Endothelial cell (in vitro differentiated cells): ENCODE results near the gene SPATS2L. TPM values are rescaled to one million over a fixed set of nuclear protein-coding genes. Genes with fewer than 3 reads are reported as not detected.

Experiments
- DNase-seq: peaks from one replicate; pipeline ENCODE4 v3.0.0; 2021; ENCODE audit warnings: low spot score
- H3K27ac Mint-ChIP-seq: one replicate; pipeline ENCODE4 v1.8.0; 2021; ENCODE audit warnings: mixed read lengths, inconsistent platforms; ENCODE audit not compliant: unreplicated experiment
- H3K27me3 Mint-ChIP-seq: one replicate; pipeline ENCODE4 v1.8.0; 2021; ENCODE audit warnings: mild to moderate bottlenecking, moderate library complexity, mixed read lengths, inconsistent platforms; ENCODE audit not compliant: unreplicated experiment
- H3K36me3 Mint-ChIP-seq: one replicate; pipeline ENCODE4 v1.8.0; 2021; ENCODE audit warnings: mild to moderate bottlenecking, low read depth, mixed read lengths, inconsistent platforms; ENCODE audit not compliant: unreplicated experiment
- H3K4me1 Mint-ChIP-seq: one replicate; pipeline ENCODE4 v1.8.0; 2021; ENCODE audit warnings: mild to moderate bottlenecking, mixed read lengths, inconsistent platforms; ENCODE audit not compliant: unreplicated experiment
- H3K4me3 Mint-ChIP-seq: one replicate; pipeline ENCODE4 v1.8.0; 2021; ENCODE audit warnings: mild to moderate bottlenecking, mixed read lengths, inconsistent platforms; ENCODE audit not compliant: unreplicated experiment
- H3K9me3 Mint-ChIP-seq: one replicate; pipeline ENCODE4 v1.8.0; 2021; ENCODE audit warnings: mixed read lengths, inconsistent platforms; ENCODE audit not compliant: unreplicated experiment
- CTCF ChIP-seq: fragments of 200-600 bp; sonication (generic); IDR thresholded peaks from one replicate; pipeline ENCODE4 v1.5.0; 2021; ENCODE audit warnings: antibody characterized with exemption; ENCODE audit not compliant: unreplicated experiment
- total RNA-seq: library from RNA; stranded (reverse); fragmentation: NEBNext Ultra II Directional; extraction: Animal tissue kit (Norgen Biotek cat#: 25700); gene quantifications from one replicate; pipeline ENCODE4 v1.2.1, GENCODE V29; 2021; ENCODE audit not compliant: unreplicated experiment

The SPATS2L gene
- total RNA-seq, 1 donor from 2014 or later: 72.9 TPM

- no peaks in the 10 kb centered on the region for H3K27me3 Mint-ChIP-seq
- no peaks in the 10 kb centered on the region for H3K9me3 Mint-ChIP-seq
- TF ChIP-seq CTCF: no peak
- H3K4me3 Mint-ChIP-seq: no peak overlapping the region
- H3K4me1 Mint-ChIP-seq: peaks cover 3% of the 10 kb centered on the region
- no peak for DNase-seq
- H3K27ac Mint-ChIP-seq: no peak overlapping the region
- peaks cover 24% of the 10 kb centered on the region for H3K36me3 Mint-ChIP-seq
Measured at GRCh38 chr2:200438846-200439245, 132.4 kb downstream of the SPATS2L start.

GRCh38 chr2:200439981-200440380, 133.5 kb downstream of the SPATS2L start:
- H3K36me3 Mint-ChIP-seq: peaks cover 24% of the 10 kb centered on the region
- peaks cover 5% of the 10 kb centered on the region for H3K27me3 Mint-ChIP-seq
- peaks cover 13% of the 10 kb centered on the region for H3K4me1 Mint-ChIP-seq
- no peak for DNase-seq
- no peak for TF ChIP-seq CTCF
- H3K9me3 Mint-ChIP-seq: no peaks in the 10 kb centered on the region
- no peak overlapping the region for H3K4me3 Mint-ChIP-seq
- H3K27ac Mint-ChIP-seq: no peak overlapping the region

- no peak for TF ChIP-seq CTCF
- Mint-ChIP-seq H3K27me3 (peaks cover 7% of the 10 kb centered on the region), H3K4me3 (no peak overlapping the region), H3K4me1 (peaks cover 16% of the 10 kb centered on the region), H3K27ac (no peak overlapping the region), H3K36me3 (peaks cover 15% of the 10 kb centered on the region), H3K9me3 (no peaks in the 10 kb centered on the region)
- DNase-seq: no peak
Measured at GRCh38 chr2:200442471-200442870, 136.0 kb downstream of the SPATS2L start.

GRCh38 chr2:200443376-200443775, 136.9 kb downstream of the SPATS2L start:
- H3K27ac Mint-ChIP-seq: no peak overlapping the region
- DNase-seq: no peak
- peaks cover 12% of the 10 kb centered on the region for H3K36me3 Mint-ChIP-seq

GRCh38 chr2:200443916-200444315, 137.4 kb downstream of the SPATS2L start:
- no peak for DNase-seq
- Mint-ChIP-seq H3K27me3 (peaks cover 7% of the 10 kb centered on the region), H3K36me3 (peaks cover 11% of the 10 kb centered on the region), H3K4me1 (peaks cover 16% of the 10 kb centered on the region), H3K27ac (no peak overlapping the region), H3K9me3 (no peaks in the 10 kb centered on the region), H3K4me3 (peak overlapping the region; percentile 28)
- TF ChIP-seq CTCF: no peak

More at GRCh38 chr2:200443376-200443775, 136.9 kb downstream of the SPATS2L start:
- TF ChIP-seq CTCF: no peak
- peaks cover 16% of the 10 kb centered on the region for H3K4me1 Mint-ChIP-seq
- H3K9me3 Mint-ChIP-seq: no peaks in the 10 kb centered on the region
- H3K4me3 Mint-ChIP-seq: no peak overlapping the region
- H3K27me3 Mint-ChIP-seq: peaks cover 7% of the 10 kb centered on the region
